Small intestine (tissue), 7 donors: ENCODE data around the gene CEP152. TPM values are rescaled to one million over a fixed set of nuclear protein-coding genes. Genes with fewer than 3 reads are reported as not detected.

Source experiments
- DNase-seq, 2 donors: peaks; one replicate each; pipeline versions ENCODE4 v3.0.0 to v3.0.0-alpha.2; 2013
- FAIRE-seq: peaks from 2 replicates; lab custom pipeline; 2012; peaks lifted over from hg19 to GRCh38; lab: Jason Lieb, UNC
- H3K27ac ChIP-seq, 3 donors: one replicate each; pipeline ENCODE4 v1.5.1; 2013; ENCODE audit warnings: low read length in 2 of 3, mild to moderate bottlenecking in 2 of 3, control low read depth in 1 of 3, inconsistent platforms in 1 of 3, low read depth in 1 of 3, moderate library complexity in 1 of 3
- H3K27me3 ChIP-seq, 3 donors: one replicate each; pipeline ENCODE4 v1.6.1; 2013; ENCODE audit warnings: low read length in 3 of 3, inconsistent platforms in 1 of 3; ENCODE audit not compliant: control insufficient read depth in 3 of 3, insufficient read depth in 3 of 3
- H3K36me3 ChIP-seq, 3 donors: one replicate each; pipeline ENCODE4 v1.6.1; 2013; ENCODE audit warnings: low read length in 3 of 3, inconsistent platforms in 1 of 3, low read depth in 1 of 3, mild to moderate bottlenecking in 1 of 3, moderate library complexity in 1 of 3; ENCODE audit not compliant: control insufficient read depth in 3 of 3, insufficient read depth in 2 of 3
- H3K4me1 ChIP-seq, 3 donors: one replicate each; pipeline ENCODE4 v1.6.1; 2013; ENCODE audit warnings: low read length in 2 of 3, inconsistent platforms in 1 of 3, low read depth in 1 of 3, mild to moderate bottlenecking in 1 of 3, moderate library complexity in 1 of 3; ENCODE audit not compliant: control insufficient read depth in 3 of 3, insufficient read depth in 2 of 3
- H3K4me3 ChIP-seq, 3 donors: one replicate each; pipeline ENCODE4 v1.5.1; 2013; ENCODE audit warnings: low read length in 3 of 3, control low read depth in 1 of 3, inconsistent platforms in 1 of 3, low read depth in 1 of 3, mild to moderate bottlenecking in 1 of 3, moderate library complexity in 1 of 3
- H3K9me3 ChIP-seq, 2 donors: one replicate each; pipeline ENCODE4 v1.6.1; 2013; ENCODE audit warnings: low read depth in 1 of 2, low read length in 1 of 2; ENCODE audit not compliant: control insufficient read depth in 2 of 2, insufficient read depth in 1 of 2
- WGBS, 3 donors: extraction: QIAGEN DNeasy Blood & Tissue Kit; methylation state at CpG; one replicate each; pipeline ENCODE4 v1.1.7; 2013; 5-methylcytosine and 5-hydroxymethylcytosine counted together
- polyA plus RNA-seq, 4 donors: library from polyadenylated mRNA; stranded (reverse) in 3 of 4; unstranded in 1 of 4; fragments of 200-250 nt in 3 of 4; fragments of 120-200 nt in 1 of 4; gene quantifications; one replicate each; pipeline versions ENCODE4 v1.2.1 to v1.2.3, GENCODE V29; 2013
- donor health status: healthy with polysubstance abuse.
- donor health status: control.
- donor health status: control.
- donor health status: Bipolar disorder and iron deficiency.
- donor health status: healthy.

Gene CEP152
- polyA plus RNA-seq, 4 donors: 1.1 to 5.8 (median 1.6) TPM

DNA sequence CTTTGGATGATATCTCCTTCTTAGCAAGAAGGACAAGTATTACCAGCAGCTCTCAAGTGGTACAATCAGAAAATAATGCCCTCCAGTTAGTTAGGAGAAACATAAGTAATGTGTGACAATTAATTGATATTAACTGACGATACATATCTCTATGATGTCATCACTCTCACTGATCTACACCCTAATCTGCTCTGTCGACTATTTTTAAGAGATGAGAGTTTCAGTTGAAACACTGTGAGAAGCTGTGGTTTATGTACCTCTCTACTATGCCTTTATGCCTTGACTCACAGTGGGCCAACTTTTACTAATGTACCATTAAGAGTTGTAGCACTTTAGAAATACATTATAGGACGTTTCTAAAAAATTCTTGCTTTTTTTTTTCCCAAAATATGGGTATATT lies 8.6 kb downstream of the CEP152 start:
- Histone ChIP-seq H3K27me3 (no peaks in the 10 kb centered on the region), H3K4me1 (peaks cover 0 to 3% (median 0%) of the 10 kb centered on the region in 3 donors), H3K36me3 (no peaks in the 10 kb centered on the region), H3K4me3 (no peak overlapping the region), H3K9me3 (no peaks in the 10 kb centered on the region), H3K27ac (no peak overlapping the region)
- FAIRE-seq: no peak
- DNase-seq: no peak
- WGBS, 3 donors: 64 to 75% (median 70%) methylated on average over 3 of the region's 3 CpGs

DNA sequence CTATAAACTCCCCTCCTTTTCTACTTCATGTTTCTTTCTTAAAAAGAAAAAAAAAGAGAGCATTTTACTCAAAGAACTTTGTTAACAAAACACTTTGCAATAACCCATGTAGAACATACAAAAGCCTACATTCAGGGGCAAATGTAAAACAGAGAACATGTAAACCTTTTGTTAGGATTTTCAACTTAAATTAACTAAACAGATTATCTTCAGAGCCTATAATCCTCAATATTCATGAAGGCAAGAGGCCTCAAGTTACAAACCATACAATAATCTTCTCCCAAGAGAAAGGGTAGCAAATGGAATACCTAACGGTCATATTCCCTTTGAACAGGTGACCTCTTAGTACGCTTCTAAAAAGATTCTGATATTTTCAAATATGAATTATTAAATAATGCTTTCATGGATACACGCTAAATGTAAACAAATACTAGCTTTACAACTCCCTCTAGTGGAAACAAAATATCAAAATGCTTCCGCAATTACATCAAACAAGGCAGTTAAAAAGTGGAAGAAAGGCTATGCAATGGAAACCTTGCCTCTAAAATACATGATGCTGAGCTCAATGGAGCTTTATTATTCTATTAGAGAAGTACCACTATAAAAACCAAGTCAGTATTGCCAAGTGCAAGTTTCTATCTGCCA lies 9.9 kb downstream of the CEP152 start:
- peak; percentile 78 for FAIRE-seq

DNA sequence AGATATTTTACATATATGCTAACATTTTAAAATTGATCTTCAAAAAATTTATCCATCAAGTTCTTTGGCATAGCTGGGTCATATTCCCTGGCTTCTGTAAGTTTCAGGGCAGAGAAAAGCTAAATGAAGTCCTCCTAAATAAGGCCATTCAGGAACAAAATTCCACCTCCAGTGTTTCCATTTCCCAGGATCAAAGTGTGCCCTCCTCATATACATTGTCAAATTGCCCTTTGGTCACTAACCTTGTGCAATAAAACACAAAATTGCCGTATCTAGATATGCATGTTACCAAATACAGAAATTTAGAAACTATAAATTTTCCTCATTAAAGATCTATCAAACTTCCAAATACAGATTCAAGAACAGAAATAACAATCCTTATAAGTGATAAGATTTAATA lies 10.6 kb downstream of the CEP152 start:
- Histone ChIP-seq H3K36me3 (no peaks in the 10 kb centered on the region), H3K27ac (no peak overlapping the region), H3K4me1 (peaks cover 0 to 3% (median 0%) of the 10 kb centered on the region in 3 donors), H3K4me3 (no peak overlapping the region), H3K27me3 (no peaks in the 10 kb centered on the region), H3K9me3 (no peaks in the 10 kb centered on the region)
- no peak for FAIRE-seq
- DNase-seq: peak; percentile 46 to 68
- WGBS, 3 donors: 19 to 72% (median 48%) methylated on average over 1 of the region's 1 CpG

More for the DNA sequence above, 9.9 kb downstream of the CEP152 start:
- Histone ChIP-seq H3K9me3 (no peaks in the 10 kb centered on the region), H3K27ac (no peak overlapping the region), H3K27me3 (no peaks in the 10 kb centered on the region), H3K36me3 (no peaks in the 10 kb centered on the region), H3K4me1 (peaks cover 0 to 3% (median 0%) of the 10 kb centered on the region in 3 donors), H3K4me3 (no peak overlapping the region)
- 8 to 30% (median 23%) methylated on average over 4 of the region's 4 CpGs for WGBS, 3 donors
- DNase-seq: peak; percentile 44 to 64

DNA sequence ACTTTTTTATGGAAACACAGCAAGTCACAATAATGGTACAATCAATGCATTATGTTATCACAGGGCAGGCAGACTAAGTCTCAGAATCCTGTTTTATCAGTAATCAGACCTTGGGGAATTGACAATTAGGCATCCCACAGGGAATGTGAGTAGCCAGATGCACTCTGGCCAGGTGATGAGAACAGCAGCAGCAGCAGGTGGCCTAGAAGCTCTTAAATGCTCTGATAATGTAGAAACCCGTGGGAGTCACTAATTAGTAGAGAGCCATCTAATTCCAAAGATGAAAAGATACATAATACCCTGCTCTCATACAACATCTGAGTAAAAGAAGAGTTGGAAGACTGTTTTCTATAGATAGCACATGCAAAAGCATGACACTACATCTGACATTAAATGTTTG lies 12.6 kb downstream of the CEP152 start:
- Histone ChIP-seq H3K36me3 (no peaks in the 10 kb centered on the region), H3K27me3 (no peaks in the 10 kb centered on the region), H3K9me3 (no peaks in the 10 kb centered on the region), H3K4me1 (peaks cover 0 to 6% (median 1%) of the 10 kb centered on the region in 3 donors), H3K27ac (no peak overlapping the region), H3K4me3 (no peak overlapping the region)
- DNase-seq (no peak), FAIRE-seq (no peak)
- WGBS, 3 donors: 19 to 55% (median 52%) methylated on average over 1 of the region's 1 CpG

DNA sequence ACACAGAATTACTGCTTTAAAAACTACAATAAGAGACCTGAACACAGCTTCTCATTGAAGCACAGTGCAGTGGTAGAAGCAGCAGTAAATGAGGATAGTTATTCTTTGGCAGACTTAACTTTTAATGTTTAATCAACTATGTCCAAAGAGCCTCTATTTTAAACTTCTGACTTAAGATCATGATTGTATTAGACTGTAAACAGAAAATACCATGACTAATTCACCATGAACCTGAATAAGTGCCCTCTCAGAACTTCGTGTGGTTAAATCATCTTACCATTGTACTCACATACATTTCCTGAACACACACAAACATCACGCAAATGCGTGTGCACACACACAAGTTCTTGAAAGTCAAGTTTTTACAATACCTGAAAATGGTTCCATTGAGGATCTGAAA lies 13.9 kb downstream of the CEP152 start:
- peaks cover 0 to 2% (median 2%) of the 10 kb centered on the region in 3 donors for H3K36me3 ChIP-seq
- DNase-seq (peak in 1 of 2 donors; percentile 21), FAIRE-seq (no peak)
- peaks cover 0 to 6% (median 1%) of the 10 kb centered on the region in 3 donors for H3K4me1 ChIP-seq
- 70 to 83% (median 76%) methylated on average over 3 of the region's 3 CpGs for WGBS, 3 donors
- no peak overlapping the region for H3K27ac ChIP-seq
- no peak overlapping the region for H3K4me3 ChIP-seq
- H3K27me3 ChIP-seq: no peaks in the 10 kb centered on the region
- H3K9me3 ChIP-seq: no peaks in the 10 kb centered on the region

DNA sequence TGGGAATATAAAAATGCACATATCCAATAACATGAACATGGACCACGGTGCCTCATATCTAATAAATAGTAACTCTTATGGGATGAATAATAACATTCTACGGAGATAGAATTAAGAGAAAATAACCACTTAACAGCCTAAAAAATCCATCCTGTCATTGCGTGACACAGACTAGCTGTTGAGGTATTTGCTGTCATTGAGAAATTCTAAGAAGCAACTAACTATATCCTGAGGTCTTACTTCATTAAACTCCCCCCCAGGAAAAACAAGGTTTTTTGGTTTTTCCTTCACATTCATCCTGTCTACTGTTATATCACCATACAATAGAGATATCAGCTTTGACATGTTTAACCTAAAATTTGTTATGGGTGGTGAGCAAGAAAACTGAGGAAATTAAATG lies 14.3 kb downstream of the CEP152 start:
- H3K27me3 ChIP-seq: no peaks in the 10 kb centered on the region
- no peak overlapping the region for H3K27ac ChIP-seq
- FAIRE-seq (no peak), DNase-seq (no peak)
- H3K9me3 ChIP-seq: no peaks in the 10 kb centered on the region
- H3K4me1 ChIP-seq: peaks cover 0 to 6% (median 1%) of the 10 kb centered on the region in 3 donors
- WGBS, 3 donors: 85 to 96% (median 93%) methylated on average over 3 of the region's 3 CpGs
- no peak overlapping the region for H3K4me3 ChIP-seq
- H3K36me3 ChIP-seq: peaks cover 0 to 4% (median 2%) of the 10 kb centered on the region in 3 donors

DNA sequence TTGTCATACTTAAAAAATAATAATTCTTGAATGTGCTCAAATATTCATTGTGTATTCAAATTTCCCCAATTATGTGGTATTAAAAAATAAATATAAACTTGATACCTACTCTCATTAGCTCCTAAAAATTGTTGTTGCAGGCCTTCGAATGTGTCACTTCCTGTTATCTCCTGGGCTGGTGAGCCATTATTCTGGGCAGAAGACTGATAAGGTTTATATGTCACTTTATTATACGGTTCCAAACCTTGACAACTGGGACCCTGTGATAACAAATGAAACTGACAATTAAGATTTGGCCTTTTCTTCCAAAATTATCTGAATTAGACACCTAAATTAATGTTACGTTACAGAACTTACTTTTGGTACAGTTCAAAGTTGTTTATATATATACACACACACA lies 15.0 kb downstream of the CEP152 start:
- peaks cover 0 to 6% (median 1%) of the 10 kb centered on the region in 3 donors for H3K4me1 ChIP-seq
- H3K27ac ChIP-seq: no peak overlapping the region
- H3K9me3 ChIP-seq: no peaks in the 10 kb centered on the region
- no peak overlapping the region for H3K4me3 ChIP-seq
- WGBS, 3 donors: 69 to 79% (median 72%) methylated on average over 3 of the region's 3 CpGs
- H3K27me3 ChIP-seq: no peaks in the 10 kb centered on the region
- FAIRE-seq: no peak
- peaks cover 0 to 4% (median 3%) of the 10 kb centered on the region in 3 donors for H3K36me3 ChIP-seq
- DNase-seq: no peak

DNA sequence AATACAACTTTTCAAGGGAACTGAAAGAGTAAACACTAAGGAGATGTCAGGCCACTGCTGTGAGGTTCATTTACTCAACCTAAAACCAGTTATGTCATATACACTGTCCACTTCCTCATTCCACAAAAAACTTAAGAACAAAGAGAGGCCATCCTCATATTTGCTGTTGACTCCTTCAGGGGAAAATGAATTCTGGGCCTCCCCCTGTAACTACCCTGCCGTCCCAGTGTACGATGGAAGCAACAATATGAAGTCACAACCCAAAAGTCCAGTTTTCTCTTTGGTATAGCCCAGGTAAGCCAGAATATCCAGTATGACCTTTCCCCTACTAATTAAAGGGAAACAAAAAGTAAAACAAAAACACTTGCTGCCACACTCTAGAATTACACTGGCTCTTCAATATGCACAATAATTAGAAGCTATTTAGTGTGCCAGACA lies 16.2 kb downstream of the CEP152 start:
- FAIRE-seq (no peak), DNase-seq (peak; percentile 44 to 65)
- H3K4me3 ChIP-seq: no peak overlapping the region
- 25 to 58% (median 31%) methylated on average over 2 of the region's 2 CpGs for WGBS, 3 donors
- no peaks in the 10 kb centered on the region for H3K9me3 ChIP-seq
- no peaks in the 10 kb centered on the region for H3K27me3 ChIP-seq
- H3K36me3 ChIP-seq: peaks cover 0 to 4% (median 3%) of the 10 kb centered on the region in 3 donors
- peaks cover 0 to 3% (median 1%) of the 10 kb centered on the region in 3 donors for H3K4me1 ChIP-seq
- H3K27ac ChIP-seq: peak overlapping the region in 2 of 3 donors; percentile 62 to 64
